ENCODE data around the gene HCN4.

DNA sequence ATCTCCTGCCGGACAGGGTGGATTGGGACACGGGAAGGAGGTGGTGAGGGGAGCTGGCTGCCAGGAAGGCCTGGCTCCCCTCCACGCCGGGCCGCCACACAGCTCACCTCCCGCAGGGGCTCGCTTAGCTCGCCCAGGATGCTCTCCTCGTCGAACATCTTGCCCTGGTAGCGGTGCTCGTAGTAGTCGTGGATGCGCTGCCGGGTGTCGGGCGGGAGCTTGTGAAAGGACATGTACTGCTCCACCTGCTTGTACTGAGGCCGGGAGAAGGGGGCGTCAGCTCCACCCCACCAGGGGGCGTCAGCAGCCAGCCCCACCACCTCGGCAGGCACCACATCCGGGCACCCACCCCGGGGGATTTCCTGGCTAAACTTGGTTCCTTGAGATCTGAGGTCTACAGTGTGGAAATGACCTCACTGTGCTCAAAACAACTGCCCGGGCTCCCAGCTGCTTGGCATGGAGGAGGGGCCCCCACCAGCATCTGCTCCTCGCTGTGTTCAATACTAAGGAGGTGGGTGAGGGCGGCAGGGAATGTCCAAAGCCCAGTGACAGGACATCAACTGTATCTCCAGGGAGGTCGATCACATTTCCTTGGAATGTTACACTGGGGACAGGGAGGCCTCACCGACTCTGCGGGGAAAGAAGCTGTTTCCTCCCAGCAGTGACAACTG is 43.4 kb downstream of the HCN4 start:
- TF ChIP-seq POLR2A (IDR thresholded peaks at IDR 0.05; ENCODE audit: low read depth) (no peak), CTCF (IDR thresholded peaks at IDR 0.05) (no peak), POLR2AphosphoS5 (IDR thresholded peaks at IDR 0.05) (no peak), EP300 (IDR thresholded peaks at IDR 0.05) (no peak)

Measured in esophagus muscularis mucosa (tissue), 4 donors.